K562 (cell line): ENCODE results near the gene CHGA. TPM values are rescaled to one million over a fixed set of nuclear protein-coding genes. Genes with fewer than 3 reads are reported as not detected.

Experiments
- ATAC-seq: fragments of 200-7000 bp; cut with Tn5 transposase; 3 replicates; pipeline ENCODE4 v1.9.1; 2020; ENCODE audit warnings: moderate library complexity
- BruUV-seq: library from RNA; stranded (reverse); fragments of 400-500 nt; replicated peaks from 2 replicates; lab custom pipeline; 2021; lab: Mats Ljungman, UMichigan
- CTCF ChIA-PET: fragments of 300-600 bp; formaldehyde crosslinking; extraction: SDS; loops from one replicate; lab custom pipeline; 2021; ENCODE audit warnings: low intra/inter-chr PET ratio; lab: Yijun Ruan, JAX
- POLR2A ChIA-PET: fragments of 300-600, 350-650 bp; sonication (Branson Sonifier 250); formaldehyde crosslinking; extraction: SDS; loops from one replicate; lab custom pipeline; 2021; ENCODE audit warnings: antibody characterized with exemption, inconsistent platforms; lab: Yijun Ruan, JAX
- DNase-seq, 4 experiments: peaks; one replicate each; pipeline versions ENCODE4 v3.0.0 to v3.0.0-alpha.2; 2011 to 2018; ENCODE audit warnings: low spot score in 3 of 4, mixed read lengths in 3 of 4; ENCODE audit errors: extremely low read depth in 1 of 4
- FAIRE-seq: peaks from 2 replicates; lab custom pipeline; 2011; peaks lifted over from hg19 to GRCh38; lab: Jason Lieb, UNC
- H2AFZ ChIP-seq: 2 replicates; pipeline ENCODE4 v1.6.0; 2011; ENCODE audit warnings: low read depth, low read length, control low read depth, inconsistent platforms
- H3K27ac ChIP-seq: fragments of 200-600 bp; 3 replicates; pipeline ENCODE4 v1.8.0; 2011; ENCODE audit warnings: low read depth, mild to moderate bottlenecking, control low read depth, inconsistent platforms, low read length, moderate library complexity, mixed read lengths; ENCODE audit errors: extremely low read depth
- H3K27me3 ChIP-seq, 2 experiments: fragments of 300-600 bp in 1 of 2; 2 replicates in 1 of 2; 3 replicates in 1 of 2; pipeline versions ENCODE4 v1.6.0 to v1.8.0; 2011; ENCODE audit warnings: inconsistent platforms in 2 of 2, low read length in 2 of 2, mild to moderate bottlenecking in 1 of 2, mixed read lengths in 1 of 2, moderate library complexity in 1 of 2; ENCODE audit not compliant: control insufficient read depth in 2 of 2, insufficient read depth in 2 of 2
- H3K36me3 ChIP-seq: fragments of 300-600 bp; 3 replicates; pipeline ENCODE4 v1.8.0; 2011; ENCODE audit warnings: mild to moderate bottlenecking, low read length, inconsistent platforms; ENCODE audit not compliant: control insufficient read depth, insufficient read depth
- H3K4me1 ChIP-seq, 2 experiments: fragments of 200-600 bp in 1 of 2; replicated peaks in 1 of 2; 2 replicates in 1 of 2; 3 replicates in 1 of 2; pipeline versions ENCODE4 v1.5.1 to v1.8.0; 2011; ENCODE audit warnings: inconsistent platforms in 2 of 2, low read length in 2 of 2, mild to moderate bottlenecking in 1 of 2, mixed read lengths in 1 of 2, moderate library complexity in 1 of 2; ENCODE audit not compliant: control insufficient read depth in 2 of 2, insufficient read depth in 2 of 2
- H3K4me2 ChIP-seq: 2 replicates; pipeline ENCODE4 v1.6.1; 2011; ENCODE audit warnings: low read length, control low read depth, inconsistent platforms, mixed read lengths; ENCODE audit not compliant: insufficient read depth
- H3K4me3 ChIP-seq: fragments of 200-600 bp; sonication (generic), shearing (Covaris generic); 2 replicates; pipeline ENCODE4 v1.5.1; 2016; ENCODE audit warnings: control low read depth, inconsistent platforms
- H3K79me2 ChIP-seq: fragments of 200-600 bp; 3 replicates; pipeline ENCODE4 v1.8.0; 2011; ENCODE audit warnings: low read length, inconsistent platforms; ENCODE audit not compliant: control insufficient read depth, insufficient read depth
- H3K9ac ChIP-seq, 2 experiments: 2 replicates each; pipeline versions ENCODE4 v1.6.0 to v1.6.1; 2011; ENCODE audit warnings: low read depth in 2 of 2, low read length in 2 of 2, control low read depth in 1 of 2, inconsistent platforms in 1 of 2, mild to moderate bottlenecking in 1 of 2, mixed read lengths in 1 of 2; ENCODE audit not compliant: insufficient read depth in 1 of 2
- H3K9me1 ChIP-seq: one replicate; pipeline ENCODE4 v1.6.0; 2011; ENCODE audit warnings: inconsistent platforms, mild to moderate bottlenecking, low read length, moderate library complexity; ENCODE audit not compliant: control insufficient read depth, insufficient read depth
- H3K9me3 ChIP-seq: replicated peaks from 2 replicates; pipeline ENCODE4 v1.5.1; 2011; ENCODE audit warnings: low read depth, low read length, inconsistent platforms; ENCODE audit not compliant: control insufficient read depth, insufficient read depth
- H4K20me1 ChIP-seq: replicated peaks from 2 replicates; pipeline ENCODE4 v1.6.1; 2011; ENCODE audit warnings: low read length, inconsistent platforms, mixed read lengths; ENCODE audit not compliant: control insufficient read depth, insufficient read depth
- CBFA2T2 ChIP-seq: fragments of 450-650 bp; conservative IDR thresholded peaks from 2 replicates; pipeline ENCODE4 v1.6.1; 2017; ENCODE audit warnings: mild to moderate bottlenecking
- HDAC1 ChIP-seq, 2 experiments: fragments of 450-650 bp; IDR thresholded peaks; 2 replicates each; pipeline ENCODE4 v1.6.1; 2016 to 2017; ENCODE audit warnings: inconsistent platforms in 1 of 2, mild to moderate bottlenecking in 1 of 2, moderate library complexity in 1 of 2
- MECOM ChIP-seq: fragments of 250-450 bp; sonication (Bioruptor Pico); IDR thresholded peaks from 2 replicates; pipeline ENCODE4 v1.8.0; 2022; ENCODE audit warnings: inconsistent platforms
- NFRKB ChIP-seq: fragments of 450-650 bp; IDR thresholded peaks from 2 replicates; pipeline ENCODE4 v1.6.1; 2016; ENCODE audit warnings: low read depth
- NFXL1 ChIP-seq: fragments of 450-650 bp; formaldehyde crosslinking; IDR thresholded peaks from 2 replicates; pipeline ENCODE4 v1.4.0; 2021; ENCODE audit warnings: mild to moderate bottlenecking
- PBX2 ChIP-seq, 2 experiments: IDR thresholded peaks in 1 of 2; conservative IDR thresholded peaks in 1 of 2; 2 replicates each; pipeline ENCODE4 v1.6.1; 2016; ENCODE audit warnings: low read depth in 2 of 2, mild to moderate bottlenecking in 1 of 2, missing compliant biosample characterization in 1 of 2, missing genetic modification characterization in 1 of 2, moderate library complexity in 1 of 2
- PRPF4 ChIP-seq: fragments of 200-400 bp; formaldehyde crosslinking; IDR thresholded peaks from one replicate; pipeline ENCODE4 v1.6.1; 2017; ENCODE audit warnings: low read length, low read depth, mild to moderate bottlenecking; ENCODE audit not compliant: insufficient read depth, poor library complexity, severe bottlenecking
- RFX1 ChIP-seq: fragments of 450-650 bp; IDR thresholded peaks from 2 replicates; pipeline ENCODE4 v1.6.1; 2016; ENCODE audit warnings: mild to moderate bottlenecking, moderate library complexity
- SMAD2 ChIP-seq: fragments of 150-350 bp; IDR thresholded peaks from 2 replicates; pipeline ENCODE4 v1.6.1; 2014; ENCODE audit warnings: low read depth, mild to moderate bottlenecking, low read length
- SMAD4 ChIP-seq: fragments of 250-450 bp; sonication (Bioruptor Pico); conservative IDR thresholded peaks from 2 replicates; pipeline ENCODE4 v1.8.0; 2021; ENCODE audit warnings: inconsistent platforms, mild to moderate bottlenecking, moderate library complexity
- SMARCE1 ChIP-seq: fragments of 450-650 bp; IDR thresholded peaks from 2 replicates; pipeline ENCODE4 v1.7.1; 2016; ENCODE audit warnings: mild to moderate bottlenecking
- SRF ChIP-seq, 2 experiments: fragments of 250-450, 450-650 bp in 1 of 2; sonication (Bioruptor Pico) in 1 of 2; sonication (generic) in 1 of 2; formaldehyde crosslinking; IDR thresholded peaks; 2 replicates each; pipeline versions ENCODE4 v1.5.0 to v1.5.1; 2020 to 2022; ENCODE audit warnings: mild to moderate bottlenecking in 1 of 2, missing genetic modification reagents in 1 of 2
- ZNF384 ChIP-seq: IDR thresholded peaks from 2 replicates; pipeline ENCODE4 v1.6.1; 2012; ENCODE audit warnings: low read depth, low read length, improper control_type of control experiment
- WGBS: fragments of 100-300 bp; shearing (Covaris generic); methylation state at CpG from one replicate; pipeline ENCODE4 v1.1.6; 2016; ENCODE audit warnings: low coverage, mixed read lengths; ENCODE audit not compliant: insufficient coverage; ENCODE audit errors: missing lambda C conversion rate; 5-methylcytosine and 5-hydroxymethylcytosine counted together
- in situ Hi-C: fragments of 300-500 bp; cut with MboI; formaldehyde crosslinking; loops from 4 replicates; pipeline ENCODE4 v1.15.0; 2018; ENCODE audit warnings: inconsistent platforms, mixed read lengths
- intact Hi-C: fragments of 100-400 bp; cut with micrococcal nuclease; formaldehyde crosslinking; loops from 2 replicates; pipeline ENCODE4 v1.14.2; 2022
- polyA plus RNA-seq, 8 experiments: library from polyadenylated mRNA; depleted of rRNA in 4 of 8; stranded (reverse) in 5 of 8; unstranded in 3 of 8; fragments of >200 nt; fragmentation: Nextera tagmentation in 2 of 8; fragmentation: Illumina TruSeq in 1 of 8; extraction: Ambion mirVana in 2 of 8; extraction: Trizol in 1 of 8; gene quantifications; 2 replicates each; pipeline versions ENCODE4 v1.2.1 to v1.2.3, GENCODE V29; 2011 to 2014; ENCODE audit warnings: inconsistent platforms in 1 of 8, missing spikeins in 1 of 8
- total RNA-seq, 7 experiments: library from RNA; depleted of rRNA in 6 of 7; stranded (reverse); fragments of >200 nt in 6 of 7; fragmentation: Illumina TruSeq in 2 of 7; extraction: Trizol in 2 of 7; gene quantifications; 2 replicates each; pipeline versions ENCODE4 v1.2.1 to v1.2.3, GENCODE V29; 2011 to 2021; ENCODE audit warnings: low replicate concordance in 1 of 7
- TF ChIP-seq, protein P1 (sequence below): fragments of 250-450 bp; sonication (Bioruptor Pico); IDR thresholded peaks from 2 replicates; pipeline ENCODE4 v1.8.0; 2022; ENCODE audit warnings: moderate library complexity, mild to moderate bottlenecking, inconsistent platforms
- TF ChIP-seq, protein P2 (sequence below): IDR thresholded peaks from 3 replicates; pipeline ENCODE4 v1.6.1; 2011; ENCODE audit warnings: borderline replicate concordance, mild to moderate bottlenecking, moderate library complexity; ENCODE audit not compliant: insufficient read length; ENCODE audit errors: extremely low read depth

CHGA gene
- total and polyA plus RNA-seq, 9 of the 15 experiments (the other 6 are each of a cell fraction or from before 2014, with no cell fraction given): not detected

GRCh38 chr14:92890830-92891588 lies 31.9 kb upstream of the CHGA start:
- DNase-seq (no peak), FAIRE-seq (no peak), ATAC-seq (no peak)
- intact Hi-C loops (no loop called here), in situ Hi-C loops (no loop called here)
- ChIA-PET POLR2A (no interaction called here), CTCF (no interaction called here)
- WGBS: 18% methylated on average over 3 of the region's 7 CpGs
- Histone ChIP-seq H3K36me3 (no peaks in the 10 kb centered on the region), H2AFZ (no peak overlapping the region), H3K27ac (no peak overlapping the region), H3K9ac (no peak overlapping the region), H3K9me3 (no peaks in the 10 kb centered on the region), H4K20me1 (no peaks in the 10 kb centered on the region; the same call in 1 of the 2 replicates), H3K27me3 (no peaks in the 10 kb centered on the region; a peak in 3 of 5 replicates), H3K4me2 (no peak overlapping the region), H3K4me3 (no peak overlapping the region), H3K9me1 (no peaks in the 10 kb centered on the region), H3K4me1 (no peaks in the 10 kb centered on the region), H3K79me2 (no peaks in the 10 kb centered on the region)
- no TSS peak for BruUV-seq
- TF ChIP-seq NFRKB: no peak
- TF ChIP-seq SMARCE1: no peak
- TF ChIP-seq MECOM (CRISPR knock-in tag): no peak
- TF ChIP-seq PBX2 (CRISPR knock-in tag; IDR thresholded peaks at IDR 0.05; ENCODE audit: low read depth): no peak
- no peak for TF ChIP-seq PBX2 (tag; conservative IDR thresholded peaks at IDR 0.05; ENCODE audit: low read depth)
- no peak for TF ChIP-seq CBFA2T2
- no peak for TF ChIP-seq SRF (CRISPR knock-in tag; IDR thresholded peaks at IDR 0.05)
- TF ChIP-seq RFX1: no peak
- no peak for TF ChIP-seq SMAD4 (CRISPR knock-in tag)
- no peak for TF ChIP-seq SMAD2
- TF ChIP-seq ZNF384: no peak
- no peak for TF ChIP-seq PRPF4
- TF ChIP-seq, protein P1, sequence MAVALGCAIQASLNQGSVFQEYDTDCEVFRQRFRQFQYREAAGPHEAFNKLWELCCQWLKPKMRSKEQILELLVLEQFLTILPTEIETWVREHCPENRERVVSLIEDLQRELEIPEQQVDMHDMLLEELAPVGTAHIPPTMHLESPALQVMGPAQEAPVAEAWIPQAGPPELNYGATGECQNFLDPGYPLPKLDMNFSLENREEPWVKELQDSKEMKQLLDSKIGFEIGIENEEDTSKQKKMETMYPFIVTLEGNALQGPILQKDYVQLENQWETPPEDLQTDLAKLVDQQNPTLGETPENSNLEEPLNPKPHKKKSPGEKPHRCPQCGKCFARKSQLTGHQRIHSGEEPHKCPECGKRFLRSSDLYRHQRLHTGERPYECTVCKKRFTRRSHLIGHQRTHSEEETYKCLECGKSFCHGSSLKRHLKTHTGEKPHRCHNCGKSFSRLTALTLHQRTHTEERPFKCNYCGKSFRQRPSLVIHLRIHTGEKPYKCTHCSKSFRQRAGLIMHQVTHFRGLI (CRISPR knock-in tag): no peak
- no peak for TF ChIP-seq HDAC1 (IDR thresholded peaks at IDR 0.05)
- TF ChIP-seq NFXL1 (CRISPR knock-in tag): no peak
- TF ChIP-seq, protein P2, sequence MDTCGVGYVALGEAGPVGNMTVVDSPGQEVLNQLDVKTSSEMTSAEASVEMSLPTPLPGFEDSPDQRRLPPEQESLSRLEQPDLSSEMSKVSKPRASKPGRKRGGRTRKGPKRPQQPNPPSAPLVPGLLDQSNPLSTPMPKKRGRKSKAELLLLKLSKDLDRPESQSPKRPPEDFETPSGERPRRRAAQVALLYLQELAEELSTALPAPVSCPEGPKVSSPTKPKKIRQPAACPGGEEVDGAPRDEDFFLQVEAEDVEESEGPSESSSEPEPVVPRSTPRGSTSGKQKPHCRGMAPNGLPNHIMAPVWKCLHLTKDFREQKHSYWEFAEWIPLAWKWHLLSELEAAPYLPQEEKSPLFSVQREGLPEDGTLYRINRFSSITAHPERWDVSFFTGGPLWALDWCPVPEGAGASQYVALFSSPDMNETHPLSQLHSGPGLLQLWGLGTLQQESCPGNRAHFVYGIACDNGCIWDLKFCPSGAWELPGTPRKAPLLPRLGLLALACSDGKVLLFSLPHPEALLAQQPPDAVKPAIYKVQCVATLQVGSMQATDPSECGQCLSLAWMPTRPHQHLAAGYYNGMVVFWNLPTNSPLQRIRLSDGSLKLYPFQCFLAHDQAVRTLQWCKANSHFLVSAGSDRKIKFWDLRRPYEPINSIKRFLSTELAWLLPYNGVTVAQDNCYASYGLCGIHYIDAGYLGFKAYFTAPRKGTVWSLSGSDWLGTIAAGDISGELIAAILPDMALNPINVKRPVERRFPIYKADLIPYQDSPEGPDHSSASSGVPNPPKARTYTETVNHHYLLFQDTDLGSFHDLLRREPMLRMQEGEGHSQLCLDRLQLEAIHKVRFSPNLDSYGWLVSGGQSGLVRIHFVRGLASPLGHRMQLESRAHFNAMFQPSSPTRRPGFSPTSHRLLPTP: no peak
